ENCODE data around the gene SCNN1A.

- TF ChIP-seq GATA2 (IDR thresholded peaks at IDR 0.05; ENCODE audit: low read depth, low read length), result no peak
- no peak for TF ChIP-seq GATA3 (IDR thresholded peaks at IDR 0.05; ENCODE audit: low read depth, low read length)
Measured at GRCh38 chr12:6369916-6370575, 5.3 kb downstream of the SCNN1A start.

Measured in SH-SY5Y (cell line).